HG02938 (cell line): ENCODE results near the gene ATP5ME.
"Not testable (repeated sequence)": the region's sequence is repeated elsewhere in the genome, so short reads cannot be mapped to it uniquely, and the experiment has no call there.

ENCODE experiments used
- ATAC-seq: cut with Tn5 transposase; IDR thresholded peaks from one replicate; pipeline ENCODE4 v1.9.1; 2021; ENCODE audit warnings: mild to moderate bottlenecking, moderate library complexity; ENCODE audit not compliant: unreplicated experiment

Gene ATP5ME

GRCh38 chr4:636628-637159 lies 37.4 kb downstream of the ATP5ME start:
- no peak for ATAC-seq

GRCh38 chr4:635851-636627 lies 38.0 kb downstream of the ATP5ME start:
- ATAC-seq: no peak

- not testable (repeated sequence) for ATAC-seq
Measured at GRCh38 chr4:635066-635835, 38.8 kb downstream of the ATP5ME start.

GRCh38 chr4:634599-634985 lies 39.5 kb downstream of the ATP5ME start:
- ATAC-seq: no peak

- no peak for ATAC-seq
Measured at GRCh38 chr4:633976-634598, 40.0 kb downstream of the ATP5ME start.

GRCh38 chr4:633406-633805 lies 40.7 kb downstream of the ATP5ME start:
- ATAC-seq: no peak

GRCh38 chr4:632926-633325 lies 41.1 kb downstream of the ATP5ME start:
- ATAC-seq: no peak

GRCh38 chr4:632196-632790 lies 41.8 kb downstream of the ATP5ME start:
- ATAC-seq: no peak

- no peak for ATAC-seq
Measured at GRCh38 chr4:630656-631055, 43.4 kb downstream of the ATP5ME start.

- no peak for ATAC-seq
Measured at GRCh38 chr4:629915-630641, 44.0 kb downstream of the ATP5ME start.

GRCh38 chr4:629636-629914 lies 44.5 kb downstream of the ATP5ME start:
- ATAC-seq: no peak

GRCh38 chr4:628821-629635 lies 45.0 kb downstream of the ATP5ME start:
- no peak for ATAC-seq

- no peak for ATAC-seq
Measured at GRCh38 chr4:628311-628741, 45.8 kb downstream of the ATP5ME start.

GRCh38 chr4:627347-628125 lies 46.5 kb downstream of the ATP5ME start:
- ATAC-seq: no peak

GRCh38 chr4:626201-627091 lies 47.6 kb downstream of the ATP5ME start:
- no peak for ATAC-seq

- no peak for ATAC-seq
Measured at GRCh38 chr4:625631-626161, 48.4 kb downstream of the ATP5ME start.

GRCh38 chr4:624705-625590 lies 49.1 kb downstream of the ATP5ME start, which contains the start of gene PDE6B:
Gene PDE6B (plus strand): TSS chr4:625573. CDS start chr4:625627, 54 bp downstream.
- ATAC-seq: no peak
